ENCODE measurements around the gene GPN1.
A peak's percentile ranks its signal among the peaks of the same experiment; 100 is the strongest.
"Not testable (repeated sequence)": the region's sequence is repeated elsewhere in the genome, so short reads cannot be mapped to it uniquely, and the experiment has no call there.

The GPN1 gene

DNA sequence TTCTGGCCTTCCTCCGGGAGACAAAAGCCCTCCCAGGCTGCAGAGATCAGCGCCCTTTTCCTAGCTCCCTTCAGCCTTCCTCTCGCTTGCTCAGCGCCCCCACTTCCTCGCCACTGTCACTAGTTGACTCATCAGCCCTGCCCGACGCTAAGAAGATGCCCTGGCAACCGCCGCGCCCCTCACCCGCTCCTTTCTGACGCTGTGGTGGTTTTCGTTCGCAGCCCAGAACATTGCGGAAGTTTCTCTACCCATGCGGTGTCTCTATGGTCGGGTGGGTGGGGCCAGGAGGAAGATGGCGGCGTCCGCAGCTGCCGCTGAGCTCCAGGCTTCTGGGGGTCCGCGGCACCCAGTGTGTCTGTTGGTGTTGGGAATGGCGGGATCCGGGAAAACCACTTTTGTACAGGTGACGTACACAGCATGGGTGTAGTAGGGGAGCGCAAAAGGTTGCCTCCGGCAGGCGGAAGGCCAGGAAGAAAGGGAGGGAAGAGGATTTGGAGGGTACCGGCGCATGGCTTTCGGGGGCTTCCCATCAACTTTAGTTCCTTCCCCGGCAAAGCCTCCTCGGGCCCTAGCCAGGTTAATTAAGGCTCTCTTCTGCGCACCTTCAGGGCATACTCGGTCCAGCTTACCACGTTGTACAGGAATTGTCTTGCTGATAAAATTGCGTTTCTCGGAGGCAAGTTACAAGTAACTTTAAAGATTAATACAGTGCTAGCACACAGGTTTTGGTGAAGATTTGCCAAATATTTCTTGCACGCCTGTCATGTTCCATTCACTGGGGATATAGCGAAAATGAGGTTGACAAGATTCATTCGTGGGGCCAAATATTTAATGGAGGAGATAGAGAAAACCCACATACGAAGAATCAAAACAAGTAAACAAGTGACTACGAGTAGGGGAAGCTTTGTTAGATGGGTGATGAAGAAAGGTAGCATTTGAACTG, at the start of gene GPN1, which contains the start of gene CCDC121:
Gene GPN1, plus strand, starts transcription at position 284 of the 943 bp plus-strand sequence. Its CDS starts 9 bp downstream, at position 293.
Gene CCDC121, minus strand, starts transcription at position 246 of the 943 bp plus-strand sequence. CDS start 1,213 bp downstream, outside the sequence.
- DNase-seq (ENCODE audit: insufficient read length, low spot score) (peak; percentile 94), FAIRE-seq (peak; percentile 87)

GRCh38 chr2:27581417-27582128, 47.3 kb upstream of the GPN1 start:
- DNase-seq (ENCODE audit: insufficient read length, low spot score) (no peak), FAIRE-seq (no peak)

GRCh38 chr2:27582129-27582694, 46.6 kb upstream of the GPN1 start:
- FAIRE-seq (no peak), DNase-seq (ENCODE audit: insufficient read length, low spot score) (no peak)

DNA sequence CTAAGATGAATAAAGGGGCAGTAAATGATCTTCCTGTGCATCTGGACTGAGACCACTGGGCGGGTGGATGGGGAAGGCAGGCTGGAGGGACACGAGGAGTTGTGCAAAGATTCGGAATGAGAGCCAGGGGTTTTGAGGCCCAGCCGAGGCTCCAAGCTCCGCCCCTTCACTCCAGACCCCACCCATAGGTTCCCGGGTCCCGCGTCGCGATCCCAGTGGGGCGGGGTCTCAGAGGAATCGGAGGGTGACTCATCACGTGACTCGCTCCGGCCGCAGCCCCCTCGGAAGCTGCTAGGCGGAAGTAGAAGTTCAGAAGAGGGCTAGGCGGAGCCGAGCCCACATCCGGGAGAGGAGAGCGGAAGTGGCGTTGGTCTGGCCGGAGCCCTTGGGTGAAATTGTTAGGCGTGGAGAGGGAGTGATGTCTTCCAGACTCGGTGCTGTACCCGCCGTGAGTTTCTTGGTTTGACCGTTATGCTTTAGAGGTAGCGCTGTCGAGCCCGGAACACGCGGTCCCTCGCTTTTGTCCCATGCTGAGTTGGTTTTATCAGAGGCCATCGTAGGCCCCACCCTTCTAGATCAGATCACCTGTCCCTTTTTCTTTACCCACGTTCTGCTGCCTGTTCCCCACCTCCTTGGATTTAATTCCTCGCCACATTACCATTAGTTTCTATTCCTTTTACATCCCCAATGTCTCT, 46.0 kb upstream of the GPN1 start, which contains the start of gene ZNF512:
Gene ZNF512, plus strand, starts transcription at position 348 of the 695 bp plus-strand sequence. Its CDS starts 71 bp downstream, at position 419.
- FAIRE-seq (peak; percentile 67), DNase-seq (ENCODE audit: insufficient read length, low spot score) (peak; percentile 98)

GRCh38 chr2:27583390-27583915, 45.4 kb upstream of the GPN1 start:
- FAIRE-seq: no peak
- no peak for DNase-seq (ENCODE audit: insufficient read length, low spot score)

DNA sequence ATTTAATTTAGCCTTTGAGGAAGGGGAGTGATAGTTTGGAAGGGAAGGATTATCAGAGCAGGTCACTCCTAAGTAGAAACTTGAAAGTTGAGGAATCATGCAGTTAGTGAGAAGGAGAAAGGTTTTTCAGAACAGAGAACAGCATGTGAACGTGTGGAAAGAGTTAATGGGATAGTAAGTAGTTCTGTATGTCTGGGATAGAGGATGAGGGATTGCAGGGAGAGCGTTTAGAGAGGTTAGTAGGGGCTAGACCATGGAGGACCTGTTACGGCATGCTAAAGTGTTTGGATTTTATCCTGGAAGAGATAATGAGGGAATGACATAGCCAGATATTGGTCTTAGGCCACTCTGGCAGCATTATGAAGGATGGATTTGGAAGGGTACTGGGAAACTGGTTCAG, 44.3 kb upstream of the GPN1 start:
- FAIRE-seq (no peak), DNase-seq (ENCODE audit: insufficient read length, low spot score) (no peak)

DNA sequence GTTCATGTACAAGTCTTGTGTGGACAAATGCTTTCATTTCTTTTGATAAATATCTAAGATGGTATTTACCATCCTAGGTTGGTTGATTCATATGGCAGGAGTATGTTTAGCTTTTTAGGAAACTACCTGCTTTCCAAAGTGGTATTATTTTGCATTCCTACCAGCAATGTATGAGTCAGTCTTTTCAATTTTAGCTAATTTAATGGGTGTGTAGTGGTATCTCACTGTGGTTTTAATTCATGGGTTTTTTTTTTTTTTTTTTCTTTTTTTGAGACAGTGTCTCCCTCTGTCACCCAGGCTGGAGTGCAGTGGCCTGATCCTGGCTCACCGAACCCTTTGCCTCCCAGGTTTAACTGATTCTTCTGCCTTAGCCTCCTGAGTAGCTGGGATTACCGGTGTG, 41.8 kb upstream of the GPN1 start:
- DNase-seq (ENCODE audit: insufficient read length, low spot score) (no peak), FAIRE-seq (no peak)

- DNase-seq (ENCODE audit: insufficient read length, low spot score) (no peak), FAIRE-seq (no peak)
These were observed 40.5 kb upstream of the GPN1 start for GRCh38 chr2:27588308-27588707.

DNA sequence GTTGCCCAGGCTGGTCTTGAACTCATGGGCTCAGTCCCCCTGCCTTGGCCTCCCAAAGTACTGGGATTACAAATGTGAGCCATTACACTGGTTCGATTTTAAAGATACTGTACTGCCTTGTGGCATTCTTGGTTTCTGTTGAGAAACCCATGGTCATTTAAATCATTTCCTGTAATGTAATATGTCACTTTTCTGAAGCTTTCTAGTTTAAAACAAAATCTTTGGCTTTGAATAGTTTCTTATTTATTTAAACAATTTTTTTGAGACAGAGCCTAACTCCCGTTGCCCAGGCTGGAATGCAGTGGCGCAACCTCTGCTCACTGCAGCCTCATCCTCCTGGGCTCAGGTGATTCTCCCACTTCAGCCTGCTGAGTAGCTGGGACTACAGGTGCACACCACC, 37.1 kb upstream of the GPN1 start:
- FAIRE-seq (no peak), DNase-seq (ENCODE audit: insufficient read length, low spot score) (no peak)

DNA sequence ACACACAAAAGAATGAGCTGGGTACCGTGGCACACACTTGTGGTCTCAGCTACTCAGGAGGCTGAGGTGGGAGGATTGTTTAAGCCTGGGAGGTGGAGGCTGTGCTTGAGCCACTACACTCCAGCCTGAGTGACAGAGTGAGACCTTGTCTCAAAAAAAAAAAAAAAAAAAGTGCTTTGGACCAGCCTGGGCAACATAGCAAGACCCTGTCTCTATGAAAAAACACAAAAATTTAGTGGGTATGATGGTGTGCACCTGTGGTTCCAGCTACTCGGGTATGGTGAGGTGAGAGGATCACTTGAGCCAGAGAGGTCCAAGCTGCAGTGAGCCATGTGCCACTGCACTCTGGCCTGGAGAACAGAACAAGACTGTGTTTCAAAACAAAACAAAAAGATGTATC, 35.6 kb upstream of the GPN1 start:
- no peak for FAIRE-seq
- no peak for DNase-seq (ENCODE audit: insufficient read length, low spot score)

DNA sequence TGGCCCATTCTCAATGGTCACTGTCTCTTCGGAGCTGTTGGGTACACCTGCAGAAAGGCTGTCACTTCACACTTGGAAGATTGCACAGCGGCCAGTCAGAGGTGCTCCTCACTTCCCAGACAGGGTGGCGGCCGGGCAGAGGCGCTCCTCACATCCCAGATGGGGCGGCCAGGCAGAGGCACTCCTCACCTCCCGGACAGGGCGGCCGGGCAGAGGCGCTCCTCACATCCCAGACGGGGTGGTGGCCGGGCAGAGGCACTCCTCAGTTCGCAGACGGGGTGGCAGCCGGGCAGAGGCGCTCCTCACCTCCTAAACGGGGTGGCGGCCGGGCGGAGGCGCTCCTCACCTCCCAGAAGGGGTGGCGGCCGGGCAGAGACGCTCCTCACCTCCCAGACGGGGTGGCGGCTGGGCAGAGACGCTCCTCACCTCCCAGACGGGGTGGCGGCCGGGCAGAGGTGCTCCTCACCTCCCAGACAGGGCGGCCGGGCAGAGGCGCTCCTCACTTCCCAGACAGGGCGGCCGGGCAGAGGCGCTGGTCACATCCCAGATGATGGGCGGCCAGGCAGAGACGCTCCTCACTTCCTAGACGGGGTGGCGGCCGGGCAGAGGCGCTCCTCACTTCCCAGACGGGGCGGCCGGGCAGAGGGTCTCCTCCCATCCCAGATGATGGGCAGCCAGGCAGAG, 34.7 kb upstream of the GPN1 start:
- FAIRE-seq; DNase-seq (ENCODE audit: insufficient read length, low spot score): not testable (repeated sequence)

DNA sequence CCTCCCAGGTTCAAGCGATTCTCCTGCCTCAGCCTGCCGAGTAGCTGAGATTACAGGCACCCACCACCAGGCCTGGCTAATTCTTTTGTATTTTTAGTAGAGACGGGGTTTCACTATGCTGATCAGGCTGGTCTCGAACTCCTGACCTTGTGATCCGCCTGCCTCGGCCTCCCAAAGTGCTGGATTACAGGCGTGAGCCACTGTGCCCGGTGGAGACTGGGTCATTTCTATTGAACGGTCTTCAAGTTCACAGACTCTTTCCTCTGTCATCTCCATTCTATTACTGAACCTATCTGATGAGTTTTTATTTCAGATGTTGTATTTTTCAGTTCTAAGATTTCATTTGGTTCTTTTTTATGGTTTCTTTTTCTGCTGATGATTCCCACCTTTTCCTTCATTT, 33.4 kb upstream of the GPN1 start:
- not testable (repeated sequence) for DNase-seq (ENCODE audit: insufficient read length, low spot score); FAIRE-seq

- FAIRE-seq: no peak
- no peak for DNase-seq (ENCODE audit: insufficient read length, low spot score)
These were observed 32.2 kb upstream of the GPN1 start for GRCh38 chr2:27596627-27597026.

- FAIRE-seq: no peak
- DNase-seq (ENCODE audit: insufficient read length, low spot score): no peak
These were observed 22.2 kb upstream of the GPN1 start for GRCh38 chr2:27606611-27607010.

DNA sequence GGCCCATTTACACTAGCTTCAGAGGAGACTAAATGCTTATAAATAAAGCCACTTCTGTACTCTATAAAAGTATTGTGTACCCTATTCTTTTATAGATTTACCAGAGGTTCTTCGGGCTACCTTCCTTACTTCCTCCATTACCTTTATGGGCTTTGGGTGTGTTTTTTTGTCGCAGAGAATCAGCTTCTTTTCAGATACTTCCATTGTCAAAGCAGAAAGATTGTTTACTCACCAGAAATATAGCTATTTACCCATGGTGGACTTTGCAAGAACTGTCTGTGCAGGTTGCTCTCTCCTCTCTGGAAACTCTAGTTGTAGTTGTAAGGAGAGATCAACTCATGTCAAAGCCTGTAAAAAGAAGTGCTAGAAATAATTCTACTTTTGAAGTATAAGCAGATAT, 14.9 kb upstream of the GPN1 start:
- DNase-seq (ENCODE audit: insufficient read length, low spot score): no peak

GRCh38 chr2:27615316-27615715, 13.5 kb upstream of the GPN1 start:
- DNase-seq (ENCODE audit: insufficient read length, low spot score): no peak
- no peak for FAIRE-seq

More for the DNA sequence above, 14.9 kb upstream of the GPN1 start:
- no peak for FAIRE-seq

GRCh38 chr2:27621524-27621923, 7.3 kb upstream of the GPN1 start:
- DNase-seq (ENCODE audit: insufficient read length, low spot score) (no peak), FAIRE-seq (no peak)

- DNase-seq (ENCODE audit: insufficient read length, low spot score): peak; percentile 48
- no peak for FAIRE-seq
These were observed 5.9 kb upstream of the GPN1 start for GRCh38 chr2:27622921-27623384.

- FAIRE-seq (no peak), DNase-seq (ENCODE audit: insufficient read length, low spot score) (no peak)
These were observed 3.9 kb upstream of the GPN1 start for GRCh38 chr2:27624943-27625342.
